GM23248 (cell line): ENCODE results near the gene NAGK. TPM values are rescaled to one million over a fixed set of nuclear protein-coding genes. Genes with fewer than 3 reads are reported as not detected.
"Not testable (repeated sequence)": the region's sequence is repeated elsewhere in the genome, so short reads cannot be mapped to it uniquely, and the experiment has no call there.

Experiments
- DNase-seq: peaks from one replicate; pipeline ENCODE4 v3.0.0-alpha.2; 2015
- H2AFZ ChIP-seq: fragments of 200-600 bp; sonication (generic); 2 replicates; pipeline ENCODE4 v1.6.1; 2016; ENCODE audit warnings: antibody characterized with exemption
- H3F3A ChIP-seq: fragments of 200-600 bp; sonication (generic); 2 replicates; pipeline ENCODE4 v1.6.1; 2016; ENCODE audit warnings: mild to moderate bottlenecking, antibody characterized with exemption, mixed run types; ENCODE audit not compliant: insufficient read depth
- H3K27ac ChIP-seq: fragments of 200-600 bp; sonication (generic); 2 replicates; pipeline ENCODE4 v1.5.1; 2016; ENCODE audit warnings: mild to moderate bottlenecking
- H3K27me3 ChIP-seq: fragments of 200-600 bp; sonication (generic); replicated peaks from 2 replicates; pipeline ENCODE4 v1.6.1; 2016; ENCODE audit warnings: mild to moderate bottlenecking; ENCODE audit not compliant: insufficient read depth
- H3K36me3 ChIP-seq: fragments of 200-600 bp; sonication (generic); 2 replicates; pipeline ENCODE4 v1.6.1; 2016; ENCODE audit warnings: low read depth, mild to moderate bottlenecking
- H3K4me1 ChIP-seq: fragments of 200-600 bp; sonication (generic); 2 replicates; pipeline ENCODE4 v1.6.1; 2016; ENCODE audit warnings: mild to moderate bottlenecking; ENCODE audit not compliant: insufficient read depth
- H3K4me2 ChIP-seq: fragments of 200-600 bp; sonication (generic); one replicate; pipeline ENCODE4 v1.6.1; 2016; ENCODE audit warnings: mild to moderate bottlenecking; ENCODE audit not compliant: unreplicated experiment
- H3K4me3 ChIP-seq: fragments of 200-600 bp; sonication (generic); 2 replicates; pipeline ENCODE4 v1.5.1; 2016; ENCODE audit warnings: mild to moderate bottlenecking
- H3K79me2 ChIP-seq: fragments of 200-600 bp; sonication (generic); 2 replicates; pipeline ENCODE4 v1.6.1; 2016; ENCODE audit warnings: mild to moderate bottlenecking; ENCODE audit not compliant: insufficient read depth
- H3K9ac ChIP-seq: fragments of 200-600 bp; sonication (generic); 2 replicates; pipeline ENCODE4 v1.6.1; 2016; ENCODE audit warnings: mild to moderate bottlenecking
- H3K9me2 ChIP-seq: fragments of 200-600 bp; sonication (generic); 2 replicates; pipeline ENCODE4 v1.6.1; 2016; ENCODE audit warnings: mixed run types, mild to moderate bottlenecking, moderate library complexity; ENCODE audit not compliant: insufficient read depth
- H3K9me3 ChIP-seq: fragments of 200-600 bp; sonication (generic); one replicate; pipeline ENCODE4 v1.6.1; 2017; ENCODE audit warnings: low read depth
- H4K20me1 ChIP-seq: fragments of 200-600 bp; sonication (generic); 2 replicates; pipeline ENCODE4 v1.6.0; 2016; ENCODE audit not compliant: insufficient read depth
- EZH2 ChIP-seq: fragments of 200-600 bp; sonication (generic); IDR thresholded peaks from 2 replicates; pipeline ENCODE4 v1.6.1; 2018; ENCODE audit warnings: antibody characterized with exemption, mild to moderate bottlenecking; ENCODE audit not compliant: insufficient read depth, poor library complexity, severe bottlenecking
- EZH2phosphoT487 ChIP-seq: fragments of 200-600 bp; sonication (generic); IDR thresholded peaks from 2 replicates; pipeline ENCODE4 v1.6.1; 2018; ENCODE audit warnings: antibody characterized with exemption, moderate library complexity, mild to moderate bottlenecking, low read depth; ENCODE audit not compliant: insufficient read depth
- WGBS, 2 experiments: methylation state at CpG; one replicate each; pipeline ENCODE4 v1.1.6; 2015 to 2017; ENCODE audit warnings: low lambda C conversion rate in 2 of 2, low coverage in 1 of 2; ENCODE audit errors: missing lambda C conversion rate in 2 of 2; 5-methylcytosine and 5-hydroxymethylcytosine counted together
- in situ Hi-C: fragments of 300-500 bp; cut with MboI; formaldehyde crosslinking; loops from 2 replicates; pipeline ENCODE4 v1.15.0; 2020
- polyA plus RNA-seq: library from polyadenylated mRNA; unstranded; fragments of >200 nt; fragmentation: Nextera tagmentation; extraction: Ambion mirVana; gene quantifications from 2 replicates; pipeline ENCODE4 v1.2.1, GENCODE V29; 2016
- total RNA-seq: library from RNA; depleted of rRNA; stranded (reverse); fragments of >200 nt; shearing (Covaris generic); gene quantifications from 2 replicates; pipeline ENCODE4 v1.2.3, GENCODE V29; 2014; rRNA removed

NAGK gene
- total RNA-seq = 65.8 and 86.4 TPM in 2 replicates
- 136 and 142 TPM in 2 replicates for polyA plus RNA-seq

DNA sequence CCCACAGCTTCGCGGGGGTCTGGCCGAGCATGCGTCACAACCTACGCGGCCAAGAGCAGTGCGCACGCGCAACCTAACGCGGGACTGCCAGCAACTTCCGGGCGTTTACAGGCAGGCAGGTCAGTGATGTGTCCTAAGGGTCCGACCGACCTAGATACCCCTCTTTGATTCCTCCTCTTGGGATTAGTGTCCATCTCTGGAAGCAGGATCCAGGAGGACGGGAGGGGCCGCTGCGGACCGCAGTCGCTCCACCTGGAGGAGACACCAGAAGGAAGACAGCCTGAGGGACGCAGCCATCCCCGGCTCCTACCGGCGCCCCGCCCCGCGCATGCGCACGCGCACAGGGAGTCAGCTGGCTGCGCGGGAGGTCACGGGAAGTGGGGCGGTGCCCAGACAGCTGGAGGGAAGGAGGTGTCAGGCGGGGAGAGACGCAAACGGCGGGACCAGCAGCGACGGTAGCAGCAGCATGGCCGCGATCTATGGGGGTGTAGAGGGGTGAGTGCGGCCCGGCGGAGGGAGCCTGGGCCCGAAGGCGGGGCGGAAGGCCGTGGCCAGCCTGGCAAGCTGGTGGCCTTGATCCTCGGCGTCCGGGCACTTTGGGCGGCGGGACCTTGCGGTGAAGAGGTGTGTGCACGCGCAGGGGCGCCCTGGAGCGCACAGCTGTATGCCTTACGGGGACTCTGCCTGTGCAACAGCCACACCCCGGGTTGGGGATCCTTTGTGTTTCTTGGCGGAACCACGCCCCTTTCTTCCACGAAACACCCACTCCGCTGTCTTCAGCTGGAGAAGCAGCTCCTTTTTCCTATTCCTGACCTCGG lies at the start of gene NAGK:
Gene NAGK, plus strand, starts transcription at position 431 of the 818 bp plus-strand sequence. Its CDS starts 36 bp downstream, at position 467.
- Histone ChIP-seq H3K4me1 (peaks cover 25% of the 10 kb centered on the region), H3K4me3 (peak within 1 kb of the TSS; percentile 86), H3K9ac (peak within 1 kb of the TSS; percentile 88), H3K27me3 (no peaks in the 10 kb centered on the region), H4K20me1 (no peaks in the 10 kb centered on the region), H2AFZ (peak within 1 kb of the TSS; percentile 86), H3K9me2 (no peaks in the 10 kb centered on the region), H3K4me2 (peak within 1 kb of the TSS; percentile 86), H3F3A (peaks cover 10% of the 10 kb centered on the region; the same call in 1 of the 2 replicates), H3K36me3 (peaks cover 6% of the 10 kb centered on the region; the same call in 1 of the 2 replicates), H3K79me2 (peaks cover 44% of the 10 kb centered on the region), H3K9me3 (no peaks in the 10 kb centered on the region), H3K27ac (peak within 1 kb of the TSS; percentile 94)
- peak; percentile 98 for DNase-seq
- 0 to 1% methylated on average over 51 to 66 of the region's 66 CpGs for WGBS, 2 experiments
- TF ChIP-seq EZH2 (no peak), EZH2phosphoT487 (no peak)
- in situ Hi-C loops = no loop called here

DNA sequence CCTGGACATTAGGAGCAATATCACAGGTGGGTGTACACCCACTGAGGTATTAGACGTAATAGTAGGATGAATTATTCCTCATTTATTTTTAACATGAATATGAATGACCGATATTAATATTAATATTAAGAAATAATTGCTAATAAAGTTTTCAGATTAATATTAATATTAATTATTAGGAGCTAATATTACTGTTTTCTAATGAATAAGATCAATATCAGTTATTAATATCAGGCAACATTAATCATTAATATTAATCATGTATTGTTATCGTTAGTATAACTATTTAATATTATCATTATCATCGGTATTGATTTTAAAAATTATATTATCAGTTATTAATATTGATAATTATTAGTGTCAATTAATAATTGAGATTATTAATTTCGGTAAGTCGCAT lies 48.5 kb upstream of the NAGK start:
- DNase-seq, H3K4me2 ChIP-seq, H3K27me3 ChIP-seq, H2AFZ ChIP-seq, H3K9ac ChIP-seq, H4K20me1 ChIP-seq, H3F3A ChIP-seq, H3K36me3 ChIP-seq, H3K9me3 ChIP-seq, H3K27ac ChIP-seq, H3K4me3 ChIP-seq, in situ Hi-C loops, H3K9me2 ChIP-seq, H3K79me2 ChIP-seq, H3K4me1 ChIP-seq: not testable (repeated sequence)
- WGBS, 2 experiments = 51 to 53% methylated on average over 6 of the region's 6 CpGs

DNA sequence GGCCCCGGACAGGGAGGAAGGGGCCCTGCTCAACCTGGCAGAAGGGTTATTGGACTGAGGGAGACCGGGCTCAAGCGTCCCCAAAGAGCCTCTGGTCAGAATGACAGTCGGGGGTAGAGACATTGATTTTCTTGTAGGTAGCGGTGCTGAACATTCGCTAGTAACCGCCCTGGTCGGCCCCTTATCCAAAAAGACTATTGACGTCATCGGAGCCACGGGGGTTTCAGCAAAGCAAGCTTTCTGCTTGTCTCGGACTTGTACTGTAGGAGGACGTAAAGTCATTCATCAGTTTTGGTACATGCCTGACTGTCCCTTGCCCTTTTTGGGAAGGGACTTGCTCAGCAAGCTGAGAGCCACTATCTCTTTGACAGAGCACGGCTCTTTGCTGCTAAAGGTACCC lies 47.1 kb upstream of the NAGK start:
- H3K79me2 ChIP-seq, H2AFZ ChIP-seq, H3K27me3 ChIP-seq, H3F3A ChIP-seq, H3K4me2 ChIP-seq, H3K9me3 ChIP-seq, H3K27ac ChIP-seq, DNase-seq, H3K36me3 ChIP-seq, H4K20me1 ChIP-seq, H3K9me2 ChIP-seq, H3K4me1 ChIP-seq, in situ Hi-C loops, H3K9ac ChIP-seq, H3K4me3 ChIP-seq: not testable (repeated sequence)
- WGBS, 2 experiments = 62 to 67% methylated on average over 13 to 14 of the region's 14 CpGs

DNA sequence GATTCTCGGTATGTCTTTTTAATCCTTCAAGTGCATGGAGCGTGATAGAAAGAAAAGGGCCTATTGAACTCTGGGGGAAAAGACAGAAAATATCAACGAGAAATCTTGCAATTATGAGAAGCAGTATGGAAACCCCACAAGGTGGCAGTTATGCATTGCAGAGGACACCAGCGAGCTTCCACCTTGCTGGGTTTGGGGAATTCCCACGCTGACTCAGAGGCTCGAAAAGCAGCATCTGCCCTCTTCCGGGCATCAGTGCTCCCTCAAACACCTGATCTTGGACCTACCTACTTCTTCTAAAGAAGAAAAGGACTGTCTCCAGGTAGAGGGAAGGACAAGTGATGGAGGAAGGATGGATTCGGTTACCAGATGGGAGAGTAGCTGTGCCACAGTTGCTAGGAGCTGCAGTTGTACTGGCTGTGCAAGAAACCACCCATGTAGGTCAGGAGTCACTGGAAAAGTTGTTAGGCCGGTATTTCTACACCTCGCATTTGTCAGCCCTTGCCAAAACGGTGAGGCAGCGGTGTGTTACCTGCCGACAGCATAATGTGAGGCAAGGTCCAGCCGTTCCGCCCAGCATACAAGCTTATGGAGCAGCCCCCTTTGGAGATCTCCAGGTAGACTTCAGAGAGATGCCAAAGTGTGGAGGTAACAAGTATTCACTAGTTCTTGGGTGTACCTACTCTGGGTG lies 44.8 kb upstream of the NAGK start:
- H3K27me3 ChIP-seq, H3K9me2 ChIP-seq, H3K27ac ChIP-seq, H3K4me3 ChIP-seq, in situ Hi-C loops, H3F3A ChIP-seq, H3K79me2 ChIP-seq, H3K4me1 ChIP-seq, H3K9ac ChIP-seq, H3K36me3 ChIP-seq, H4K20me1 ChIP-seq, H2AFZ ChIP-seq, H3K4me2 ChIP-seq, DNase-seq, H3K9me3 ChIP-seq: not testable (repeated sequence)
- WGBS, 2 experiments = 53 to 55% methylated on average over 15 of the region's 15 CpGs

- H3K4me2 ChIP-seq, H3K36me3 ChIP-seq, in situ Hi-C loops, H3K9ac ChIP-seq, H3K9me2 ChIP-seq, H3K4me1 ChIP-seq, H3K27me3 ChIP-seq, H3K27ac ChIP-seq, H3K4me3 ChIP-seq, H3F3A ChIP-seq, H2AFZ ChIP-seq, H3K79me2 ChIP-seq, DNase-seq, H3K9me3 ChIP-seq, H4K20me1 ChIP-seq: not testable (repeated sequence)
- WGBS, 2 experiments = 80 to 82% methylated on average over 8 of the region's 8 CpGs
Observed at GRCh38 chr2:71036296-71036695, 32.2 kb upstream of the NAGK start.
